Effector CD4-positive, alpha-beta T cell (primary cell): Measurements from ENCODE around the gene NKX1-1.

Experiments used
- DNase-seq: peaks from one replicate; pipeline ENCODE4 v3.0.0-alpha.2; 2020

Gene NKX1-1

DNA sequence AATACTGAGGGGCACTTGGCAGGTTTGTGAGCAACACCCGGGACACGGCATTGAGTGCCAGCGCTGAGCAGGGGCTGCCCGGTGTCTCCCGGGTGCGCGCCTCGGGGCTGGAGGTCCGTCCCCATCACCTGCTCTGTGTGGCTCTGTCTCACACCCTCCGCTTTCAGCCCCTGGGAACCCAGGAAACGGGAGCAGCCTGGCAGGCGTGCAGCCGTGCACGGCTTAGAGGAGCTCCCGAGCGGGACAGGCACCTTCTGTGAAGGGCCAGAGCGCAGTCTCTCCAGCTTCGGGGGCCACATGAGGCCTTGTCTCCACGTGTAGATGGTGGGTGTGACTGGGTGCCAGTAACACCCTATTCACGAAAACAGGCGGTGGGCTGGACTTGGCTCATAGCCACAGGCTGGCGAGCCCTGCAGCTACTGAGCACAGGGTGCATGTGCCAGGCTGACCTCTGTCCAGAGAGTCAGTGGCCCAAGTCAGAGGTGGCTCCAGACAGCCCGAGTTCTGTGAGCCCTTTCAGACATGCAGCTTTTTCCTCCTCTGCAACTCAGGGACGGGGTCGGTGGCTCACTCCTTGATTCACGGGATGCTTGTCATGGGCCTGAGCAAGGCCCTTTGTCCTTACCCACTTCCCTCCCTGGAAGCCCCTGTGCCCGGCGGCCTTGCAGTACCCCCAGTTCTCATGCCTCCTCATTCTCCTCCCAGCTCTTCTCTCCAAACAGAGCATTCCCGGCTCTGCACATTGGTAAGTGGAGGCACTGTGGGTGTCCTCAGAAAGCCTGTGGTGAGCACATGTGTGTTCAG, 35.7 kb downstream of the NKX1-1 start:
- no peak for DNase-seq

DNA sequence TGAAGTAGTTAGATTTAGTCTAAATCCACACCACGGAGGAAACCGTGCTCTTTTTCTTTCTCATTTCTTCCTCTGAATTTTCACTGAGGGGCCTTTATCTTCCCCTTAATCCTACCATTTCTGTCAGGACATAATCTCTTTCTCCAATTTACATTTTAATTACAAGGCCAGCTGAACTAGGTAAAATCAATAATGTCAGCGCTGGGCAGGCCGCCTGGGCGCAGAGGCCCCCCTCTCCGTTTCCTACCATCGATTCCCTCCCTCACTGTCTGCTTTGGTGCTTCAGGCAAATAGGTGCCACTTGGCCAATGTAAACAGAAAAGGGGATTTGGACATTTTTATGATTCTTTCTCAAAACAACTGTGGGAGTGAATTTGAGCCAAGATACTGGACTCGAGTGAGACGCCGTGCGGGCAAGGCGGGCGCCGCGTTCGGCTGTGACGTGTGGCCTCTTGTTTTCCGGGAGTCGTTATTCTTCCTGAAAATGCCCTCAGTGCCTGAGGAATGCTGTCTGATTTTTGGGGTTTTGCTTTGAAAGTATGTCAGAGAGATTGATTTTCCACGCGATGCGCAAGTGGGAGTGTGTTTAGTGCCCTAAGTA, 36.7 kb downstream of the NKX1-1 start:
- DNase-seq: no peak

DNA sequence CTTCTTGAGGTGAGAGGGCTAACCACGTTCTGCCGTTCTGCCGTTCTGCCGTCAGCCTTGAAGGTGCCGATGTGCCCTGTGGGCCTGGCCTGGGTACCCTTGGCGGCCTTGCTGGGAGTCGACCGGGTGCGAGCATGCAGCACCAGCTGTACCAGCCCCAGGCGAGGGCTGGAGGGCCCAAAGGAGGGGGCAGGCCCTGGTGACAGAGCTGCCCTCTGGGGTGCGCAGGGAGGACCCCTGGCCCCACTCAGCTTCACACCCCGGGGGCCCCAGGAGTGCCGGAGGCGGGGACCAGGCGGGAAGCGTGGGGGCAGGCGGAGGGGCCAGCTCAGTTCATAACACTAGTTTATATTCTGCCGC, 37.2 kb downstream of the NKX1-1 start:
- no peak for DNase-seq

DNA sequence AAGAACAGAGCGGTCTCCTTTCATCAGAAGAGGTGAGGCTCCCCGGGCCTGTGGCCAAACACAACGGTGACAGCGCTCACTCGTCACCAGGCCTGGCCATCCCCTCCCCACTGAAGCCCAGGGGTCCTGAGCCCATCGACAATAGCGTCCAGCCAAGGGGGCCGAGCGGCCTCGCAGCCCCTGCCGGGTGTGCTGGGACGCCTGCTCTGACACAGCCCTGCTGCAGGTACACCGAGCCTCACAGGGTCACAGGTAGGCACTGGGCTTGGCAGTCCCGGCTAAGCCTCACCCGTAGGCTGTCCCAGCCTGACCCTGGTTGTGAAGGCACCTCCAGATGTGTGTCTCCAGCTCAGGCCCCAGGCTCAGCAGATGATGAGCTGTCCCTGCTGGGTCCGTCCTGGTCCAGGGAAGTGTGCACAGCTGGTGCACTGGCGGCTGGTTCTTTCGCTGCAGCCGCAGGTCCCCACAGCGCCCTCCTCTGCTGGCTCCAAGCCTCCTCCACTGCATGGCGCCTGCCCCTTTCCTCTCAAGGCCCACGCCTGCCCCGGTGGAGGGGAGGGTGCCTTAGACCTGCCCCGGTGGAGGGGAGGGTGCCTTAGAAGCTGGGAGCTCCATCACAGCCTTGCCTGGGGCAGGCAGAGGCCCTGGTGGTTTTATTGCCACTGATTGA, 37.7 kb downstream of the NKX1-1 start:
- DNase-seq: no peak

DNA sequence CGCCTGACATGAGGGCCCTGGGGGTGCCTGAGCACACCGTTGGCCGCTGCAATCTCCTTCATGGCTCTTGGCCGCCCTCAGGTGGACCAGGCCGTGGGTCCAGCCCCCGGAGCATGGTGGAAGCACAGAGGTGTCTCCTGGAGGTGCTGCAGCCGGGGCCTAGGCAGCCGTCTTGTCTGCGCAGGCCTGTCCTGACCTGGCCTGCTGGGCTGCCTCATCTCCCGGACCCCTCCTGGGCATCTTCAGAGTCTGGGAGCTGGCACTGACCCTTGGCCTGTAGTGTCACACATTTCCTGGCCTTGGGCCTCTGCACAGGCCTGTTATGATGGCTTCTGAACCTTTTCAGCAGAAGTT, 38.3 kb downstream of the NKX1-1 start:
- no peak for DNase-seq

DNA sequence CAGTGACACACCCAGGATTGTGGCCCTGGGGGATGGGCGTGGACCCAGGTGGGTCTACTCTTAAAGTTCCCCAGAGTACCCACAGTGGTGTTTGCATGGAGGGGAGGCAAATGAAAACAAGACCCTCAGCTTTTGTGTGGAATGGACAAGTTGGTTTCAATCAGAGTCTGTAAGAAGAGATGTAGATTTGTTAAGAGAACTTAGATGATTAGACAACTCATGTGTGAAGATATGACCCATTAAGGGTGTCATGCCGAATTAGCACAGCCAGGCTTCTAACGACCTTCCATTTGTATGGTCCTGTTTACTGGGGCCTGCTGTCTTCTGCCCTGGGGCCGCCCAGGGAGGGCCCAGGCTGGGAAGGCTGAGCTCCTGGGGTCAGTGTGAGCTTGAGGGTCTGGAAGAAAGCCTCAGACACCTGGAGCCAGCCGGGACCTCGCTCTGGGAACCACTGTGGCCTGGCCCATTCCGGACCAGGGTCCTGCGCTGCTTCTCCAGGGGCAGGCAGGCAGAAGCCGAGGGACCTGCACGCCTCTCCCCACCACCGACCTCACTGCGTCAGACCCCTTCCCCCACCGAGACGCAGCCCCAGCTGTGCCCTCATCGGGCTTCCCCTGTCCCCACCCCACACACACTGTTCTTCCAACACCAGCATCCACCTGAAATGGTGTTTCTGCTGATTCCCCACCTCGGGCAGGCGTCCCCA, 38.9 kb downstream of the NKX1-1 start:
- no peak for DNase-seq

DNA sequence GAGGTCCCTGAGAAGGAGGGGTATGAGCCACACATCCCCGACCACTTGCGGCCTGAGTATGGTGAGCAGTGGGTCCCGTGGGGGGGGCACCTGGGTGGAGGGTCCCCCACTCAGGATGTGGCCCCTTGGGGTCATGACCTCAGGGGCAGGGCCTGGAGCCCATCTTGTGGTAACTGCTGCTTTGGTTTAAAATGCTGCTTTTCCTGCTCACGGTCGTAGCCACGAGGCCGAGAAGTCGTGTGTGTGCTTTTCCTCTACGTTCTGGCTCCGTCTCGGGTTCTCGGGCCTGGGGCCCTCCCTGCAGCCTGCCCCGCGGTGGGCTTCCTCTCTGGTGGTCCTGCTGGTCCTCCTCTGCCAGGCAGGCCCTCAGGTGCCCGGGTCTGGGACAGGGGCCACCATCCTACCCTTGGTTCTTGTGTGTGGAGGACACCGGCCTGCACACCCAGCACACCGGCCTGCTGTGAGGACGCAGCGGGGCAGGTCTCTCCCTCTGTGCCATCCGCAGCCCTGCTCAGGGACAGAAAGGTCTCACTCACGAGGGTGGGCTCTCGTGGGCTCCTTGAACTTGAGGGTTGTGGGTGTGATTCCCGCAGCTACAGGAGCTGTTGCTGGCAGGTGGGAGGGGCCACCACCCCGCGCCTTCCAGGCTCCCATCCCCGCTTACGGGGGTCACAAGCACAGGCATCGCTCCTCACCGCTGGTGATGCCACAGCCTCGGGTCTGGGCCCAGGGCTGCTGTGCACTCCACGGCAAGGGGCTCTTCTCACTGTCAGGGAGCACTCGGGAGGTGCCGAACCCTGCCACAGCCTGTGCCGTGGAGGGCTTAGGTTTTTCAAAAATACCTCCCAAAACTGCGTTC, 39.6 kb downstream of the NKX1-1 start:
- no peak for DNase-seq

DNA sequence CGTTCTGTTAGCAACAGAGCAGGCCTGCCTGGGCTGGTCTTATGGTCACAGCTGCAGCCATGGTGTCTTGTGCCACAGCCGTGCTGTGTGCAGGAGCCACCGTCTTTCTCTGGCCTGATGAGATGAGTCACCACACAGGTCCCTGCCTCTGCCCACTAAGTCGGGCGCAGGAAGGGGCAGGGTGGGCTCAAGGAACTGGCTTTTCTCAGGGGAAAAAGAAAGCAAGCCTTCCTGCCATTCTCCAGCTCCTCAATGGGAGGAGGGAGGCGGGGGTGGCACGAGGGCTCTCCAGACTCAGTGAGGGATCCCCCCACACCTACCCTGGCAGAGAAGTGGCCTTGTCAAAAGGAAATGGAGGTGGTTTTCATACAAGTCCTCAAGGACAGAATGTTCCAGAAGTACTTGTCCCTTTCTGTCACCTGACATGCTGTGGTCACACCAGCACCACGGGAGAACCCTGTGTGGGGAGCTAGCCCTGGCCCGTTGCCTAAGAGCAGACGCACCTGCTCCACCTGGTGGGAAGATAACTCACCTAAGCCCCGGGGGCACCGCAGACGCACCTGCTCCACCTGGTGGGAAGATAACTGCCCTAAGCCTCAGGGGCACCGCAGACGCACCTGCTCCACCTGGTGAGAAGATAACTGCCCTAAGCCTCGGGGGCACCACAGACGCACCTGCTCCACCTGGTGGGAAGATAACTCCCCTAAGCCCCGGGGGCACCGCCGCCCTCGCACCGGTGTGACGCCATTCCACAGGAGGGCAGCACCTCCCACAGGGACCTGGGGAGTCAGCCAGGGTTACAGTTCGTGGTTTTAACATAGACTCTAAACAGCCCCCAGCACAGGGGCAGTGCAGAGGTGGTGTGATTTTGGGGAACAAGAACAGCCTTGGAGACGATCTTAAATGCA, 40.7 kb downstream of the NKX1-1 start:
- DNase-seq: no peak

DNA sequence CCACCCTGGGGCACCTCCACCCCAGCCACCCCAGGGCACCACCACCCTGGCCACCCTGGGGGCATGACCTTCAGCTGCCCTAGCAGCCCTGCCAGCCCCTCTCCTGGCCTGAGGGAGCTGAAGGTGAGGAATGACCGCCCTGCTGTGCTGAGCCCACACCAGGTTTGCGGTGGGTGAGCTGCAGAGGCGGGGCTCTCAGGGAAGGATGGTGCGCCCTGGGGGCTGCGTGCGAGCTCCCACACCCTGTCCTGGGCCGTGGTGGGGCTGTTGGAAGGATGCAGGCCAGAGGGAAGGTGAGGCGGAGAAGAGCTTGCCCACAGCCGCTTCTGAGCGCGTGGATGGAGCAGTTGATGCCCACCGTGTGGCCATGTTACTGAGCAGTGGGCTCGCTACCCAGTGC, 41.5 kb downstream of the NKX1-1 start:
- no peak for DNase-seq

DNA sequence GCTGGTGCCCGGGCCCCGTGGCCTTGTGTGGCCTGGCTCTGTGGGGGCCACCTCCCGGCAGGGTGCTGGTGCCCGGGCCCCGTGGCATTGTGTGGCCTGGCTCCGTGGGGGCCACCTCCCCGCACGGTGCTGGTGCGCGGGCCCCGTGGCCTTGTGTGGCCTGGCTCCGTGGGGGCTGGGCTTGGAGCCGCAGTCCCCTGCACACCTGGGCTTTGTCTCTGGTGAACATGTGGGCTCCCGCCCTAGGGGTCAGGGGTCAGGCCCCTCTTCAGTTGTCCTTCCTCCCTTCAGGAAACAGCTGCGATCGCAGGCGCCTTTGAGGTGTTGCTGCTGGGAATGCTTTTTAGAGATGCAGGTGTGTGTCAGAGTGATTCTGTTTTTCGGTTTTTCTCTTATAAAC, 42.0 kb downstream of the NKX1-1 start:
- DNase-seq: no peak

DNA sequence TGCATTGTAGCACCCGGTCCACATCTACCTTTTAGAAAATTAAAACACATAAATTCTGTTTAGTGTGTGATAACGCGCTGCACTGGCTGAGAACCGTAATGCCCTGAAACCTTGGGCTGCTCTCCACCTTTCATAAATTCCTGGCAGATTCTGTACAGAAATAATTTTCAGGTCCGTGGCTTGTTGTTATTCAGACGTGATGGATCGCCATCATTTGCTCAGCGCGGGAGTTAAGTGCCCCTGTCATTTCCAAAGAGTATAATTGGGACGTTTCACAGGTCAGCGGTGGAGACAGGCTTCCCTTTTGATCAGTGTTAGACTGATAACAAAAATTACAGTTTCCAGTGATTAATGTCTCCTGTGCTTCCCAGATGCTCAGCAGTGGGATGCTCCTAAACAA, 42.7 kb downstream of the NKX1-1 start:
- no peak for DNase-seq

DNA sequence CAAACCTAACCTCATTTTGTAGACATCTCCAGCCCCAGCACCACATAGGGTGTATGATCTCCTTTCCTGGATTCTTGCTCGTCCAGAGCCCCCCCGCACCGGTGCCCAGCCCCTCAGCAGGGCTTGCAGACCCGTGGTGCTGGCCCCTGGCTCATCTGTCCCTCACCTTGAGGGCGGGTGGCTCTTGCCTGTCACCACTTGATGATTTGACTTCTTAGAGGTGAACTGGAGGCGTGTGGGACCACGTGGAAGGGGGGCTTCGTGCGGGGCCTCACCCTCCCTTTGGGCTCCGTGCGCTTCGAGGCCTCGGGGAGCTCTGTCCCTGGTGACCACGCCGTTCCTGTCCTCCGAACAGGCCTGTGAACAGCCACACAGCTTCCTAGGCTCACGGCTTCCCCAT, 43.7 kb downstream of the NKX1-1 start:
- DNase-seq: no peak

DNA sequence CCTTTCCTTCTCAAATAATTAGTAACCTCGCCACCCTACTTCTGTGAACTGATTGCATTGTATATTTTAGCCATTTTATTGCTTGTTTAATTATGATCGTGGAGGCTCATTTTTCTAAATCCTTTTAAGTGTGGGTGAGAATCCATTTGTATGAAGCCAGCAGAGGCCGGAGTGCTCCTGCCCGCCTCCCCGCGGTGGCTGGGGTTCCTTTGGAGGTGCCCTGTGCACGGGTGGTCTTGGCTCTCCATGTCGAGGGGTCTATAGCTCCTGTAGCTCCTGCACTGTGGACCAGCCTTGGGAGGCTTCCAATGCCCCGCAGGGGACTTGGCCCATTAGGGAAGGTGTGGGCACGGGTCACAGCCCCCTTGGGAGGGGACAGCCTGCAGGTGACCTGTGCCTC, 44.2 kb downstream of the NKX1-1 start:
- DNase-seq: no peak

DNA sequence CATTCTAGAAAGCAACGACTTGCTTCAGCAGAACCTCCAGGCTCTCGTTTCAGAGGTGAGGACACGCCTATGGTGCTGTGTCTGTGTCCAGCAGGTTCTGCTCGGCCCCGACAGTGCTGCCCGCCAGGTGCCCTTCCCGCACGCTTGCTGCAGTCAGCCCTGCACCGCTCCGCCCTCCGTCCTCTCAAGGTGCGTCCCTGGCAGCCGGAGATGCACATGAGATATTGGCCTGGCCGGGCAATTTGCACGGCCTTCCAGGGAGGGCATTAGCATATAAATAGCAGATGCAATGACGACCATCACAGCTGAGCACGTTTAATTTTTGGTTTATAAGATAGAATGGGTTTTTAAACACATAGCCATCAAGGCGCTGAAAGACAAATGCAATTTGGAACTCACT, 44.8 kb downstream of the NKX1-1 start:
- no peak for DNase-seq

DNA sequence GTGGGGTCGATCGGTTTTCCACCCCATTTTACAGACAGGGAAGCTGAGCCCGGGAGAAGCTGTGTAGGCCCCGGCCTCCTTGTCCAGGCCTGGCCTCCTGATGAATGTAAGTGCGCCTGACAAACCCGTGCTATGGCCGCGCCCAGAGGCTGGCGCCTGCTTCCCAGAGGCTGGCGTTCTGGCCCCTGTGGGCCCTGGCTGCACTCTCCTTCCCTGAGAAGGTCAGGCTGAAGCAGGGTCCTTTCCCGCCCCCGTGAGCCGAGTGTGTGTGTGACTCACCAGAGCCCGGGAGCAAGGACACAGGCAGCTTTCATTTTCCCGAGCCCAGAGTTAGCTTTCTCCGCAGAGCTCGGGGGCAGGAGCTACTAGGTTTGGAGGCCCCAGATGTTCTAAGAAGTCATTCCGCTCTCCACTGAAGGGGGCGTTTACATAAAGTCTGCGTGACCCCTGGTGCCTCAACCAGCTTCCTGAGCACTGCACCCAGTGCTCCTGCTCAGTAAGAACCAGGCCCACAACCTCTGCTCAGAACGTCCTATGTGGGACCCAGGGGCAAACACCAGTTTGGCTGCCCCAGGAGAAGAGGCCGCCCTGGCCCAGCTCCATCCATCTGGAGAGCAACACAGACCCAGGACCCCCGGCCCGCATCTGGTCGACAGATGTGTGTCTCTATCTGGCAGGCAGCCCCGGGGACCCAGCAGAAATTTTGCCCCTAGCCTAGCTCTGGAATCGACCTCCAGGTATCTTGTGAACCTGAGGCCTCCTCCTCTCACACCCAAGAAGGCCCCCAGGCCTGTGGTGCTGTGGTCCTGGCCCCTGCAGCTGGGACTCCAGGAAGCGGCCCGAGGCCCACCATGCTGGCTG, 45.6 kb downstream of the NKX1-1 start:
- no peak for DNase-seq

DNA sequence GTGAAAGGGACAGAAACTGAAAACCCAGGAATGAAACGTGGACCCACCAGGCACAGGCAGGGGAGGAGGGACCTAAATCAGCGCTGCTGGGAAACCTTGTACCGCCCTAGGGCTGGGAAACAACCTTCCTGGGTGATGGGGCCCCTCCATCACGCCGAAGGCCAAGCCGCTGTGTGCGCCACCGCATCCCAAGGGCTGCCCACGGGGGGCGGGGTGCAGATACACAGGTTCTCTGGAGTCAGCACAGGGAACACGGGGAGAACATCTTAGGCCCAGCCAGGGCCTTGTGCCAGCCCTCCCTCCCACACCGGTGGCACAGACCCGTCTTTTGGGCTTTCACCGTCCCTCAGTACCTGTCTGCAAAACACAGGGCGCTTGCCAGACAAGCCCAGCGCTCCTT, 46.3 kb downstream of the NKX1-1 start:
- no peak for DNase-seq

DNA sequence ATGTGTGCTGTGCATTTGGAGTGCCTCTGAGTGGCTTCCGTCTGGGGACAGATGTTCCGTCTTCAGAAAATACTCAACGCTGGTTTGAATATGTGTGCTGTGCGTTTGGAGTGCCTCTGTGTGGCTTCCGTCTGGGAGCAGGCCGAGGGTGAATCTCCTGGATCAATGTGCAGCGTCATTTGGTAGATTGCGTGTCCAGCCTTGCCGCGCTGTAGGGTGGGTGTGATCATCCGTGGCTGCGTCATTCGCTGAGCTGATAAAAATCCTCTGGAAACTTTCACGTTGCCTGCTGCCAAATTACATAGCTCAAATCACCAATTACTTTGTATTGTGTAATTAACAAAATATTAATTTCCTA, 47.1 kb downstream of the NKX1-1 start:
- DNase-seq: no peak

DNA sequence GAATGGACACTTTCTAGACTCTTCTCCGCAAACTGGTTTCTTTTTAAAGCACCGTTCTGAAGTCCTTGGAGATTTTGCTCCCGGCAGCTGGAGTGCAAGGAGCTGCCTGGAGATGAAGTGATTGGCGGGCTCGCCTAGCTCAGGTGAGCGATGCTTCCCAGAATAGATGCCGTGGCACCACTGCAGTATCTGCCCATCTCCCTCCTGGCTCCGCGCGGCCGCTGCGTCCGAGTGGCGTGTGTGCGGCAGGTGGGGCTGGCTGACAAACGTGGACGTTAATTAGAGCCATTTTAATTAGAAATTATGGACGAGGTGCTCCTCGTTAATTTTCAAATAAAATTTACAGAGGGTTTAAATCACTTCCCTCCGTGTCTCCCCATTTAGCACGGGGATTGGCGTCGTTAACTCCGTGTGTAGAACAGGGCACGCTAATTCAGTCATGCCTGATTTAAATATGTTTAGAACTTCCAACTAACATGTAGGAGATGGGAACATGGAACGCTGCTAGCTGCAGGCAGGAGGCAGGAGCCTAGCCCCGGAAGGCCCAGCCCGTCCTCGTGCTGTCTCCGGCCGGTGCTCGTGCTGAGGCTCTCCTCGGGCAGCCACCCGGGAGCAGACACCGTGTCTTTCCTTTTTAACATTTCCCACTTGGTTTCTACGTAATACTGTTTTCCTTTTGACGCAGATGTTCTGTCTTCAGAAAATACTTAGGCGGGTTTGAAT, 47.7 kb downstream of the NKX1-1 start:
- no peak for DNase-seq

DNA sequence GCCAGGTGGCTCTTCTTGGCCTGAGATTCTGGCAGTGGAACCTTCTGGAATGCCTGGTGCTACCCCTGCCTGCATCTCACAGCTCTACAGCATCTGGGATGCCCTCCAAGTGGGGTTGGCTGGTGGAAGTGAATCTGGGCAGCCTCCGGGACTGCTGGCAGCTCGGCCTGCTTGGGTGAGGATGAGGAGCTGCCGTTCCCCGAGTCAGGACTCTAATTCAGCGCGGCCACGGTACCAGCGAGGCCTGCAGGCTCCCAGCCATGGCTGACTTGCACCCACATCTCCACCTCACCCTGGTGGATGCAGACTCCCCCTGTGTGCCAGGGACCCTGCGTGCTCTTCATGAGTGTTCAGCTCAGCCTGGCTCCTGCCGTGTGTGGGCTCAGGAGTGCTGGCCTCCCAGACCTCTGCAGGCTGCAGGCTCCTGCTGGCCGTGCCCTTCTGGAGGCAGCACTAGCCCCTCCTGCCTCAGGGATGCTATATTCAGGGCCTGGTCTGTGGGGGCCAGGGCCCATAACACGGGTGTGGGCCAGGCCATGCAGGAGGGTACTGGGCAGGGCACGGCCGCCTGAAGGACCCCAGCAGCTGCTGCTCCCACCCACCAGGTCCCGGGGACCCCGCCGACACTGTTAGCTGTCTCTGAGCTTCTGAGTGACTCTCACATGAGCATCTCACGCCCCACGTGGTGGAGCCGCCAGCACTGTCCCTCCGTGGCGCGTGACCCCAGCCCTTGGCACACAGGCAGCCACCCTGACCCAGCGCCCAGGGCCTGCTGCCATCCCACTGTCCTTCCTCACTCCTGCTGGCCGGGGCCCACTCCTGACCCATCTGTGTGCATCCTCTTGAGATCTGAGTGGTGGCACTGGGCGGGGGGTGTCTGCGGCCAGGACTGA, 48.6 kb downstream of the NKX1-1 start:
- no peak for DNase-seq
